A549 (cell line): ENCODE results near the gene DYRK1A. TPM values are rescaled to one million over a fixed set of nuclear protein-coding genes. Genes with fewer than 3 reads are reported as not detected.

Experiments used
- ATAC-seq, 2 experiments: fragments of 200-7000 bp in 1 of 2; fragments of >200 bp in 1 of 2; cut with Nextera tagmentation in 1 of 2; cut with Tn5 transposase in 1 of 2; 3 replicates each; pipeline versions ENCODE4 v1.8.0 to v1.9.1; 2018 to 2020; ENCODE audit warnings: mild to moderate bottlenecking in 1 of 2, moderate library complexity in 1 of 2
- CTCF ChIA-PET: fragments of 300-600 bp; sonication (Branson Sonifier 250); formaldehyde crosslinking; extraction: SDS; loops from one replicate; lab custom pipeline; 2021; ENCODE audit warnings: antibody characterized with exemption, inconsistent platforms; lab: Yijun Ruan, JAX
- POLR2A ChIA-PET: fragments of 350-600 bp; formaldehyde crosslinking; extraction: SDS; loops from one replicate; lab custom pipeline; 2021; ENCODE audit warnings: antibody characterized with exemption, inconsistent platforms; lab: Yijun Ruan, JAX
- DNase-seq, 2 experiments: peaks; one replicate each; pipeline versions ENCODE4 v3.0.0 to v3.0.0-alpha.2; 2011 to 2016; ENCODE audit warnings: low read depth in 1 of 2, low spot score in 1 of 2
- FAIRE-seq: peaks from 2 replicates; lab custom pipeline; 2011; peaks lifted over from hg19 to GRCh38; lab: Jason Lieb, UNC
- H3K27ac ChIP-seq, 2 experiments: fragments of >200 bp; sonication (Bioruptor Twin); formaldehyde crosslinking; 3 replicates each; pipeline ENCODE4 v1.5.1; 2016 to 2017
- H3K4me1 ChIP-seq: fragments of >200 bp; sonication (Bioruptor Twin); formaldehyde crosslinking; 3 replicates; pipeline ENCODE4 v1.6.1; 2016
- H3K4me2 ChIP-seq: fragments of >200 bp; sonication (Bioruptor Twin); formaldehyde crosslinking; 3 replicates; pipeline ENCODE4 v1.6.1; 2016
- H3K4me3 ChIP-seq: fragments of >200 bp; sonication (Bioruptor Twin); formaldehyde crosslinking; 3 replicates; pipeline ENCODE4 v1.5.1; 2016
- H3K9me3 ChIP-seq: fragments of >200 bp; sonication (Bioruptor Twin); formaldehyde crosslinking; 3 replicates; pipeline ENCODE4 v1.6.1; 2016
- BCL3 ChIP-seq: fragments of >200 bp; sonication (Bioruptor Twin); formaldehyde crosslinking; IDR thresholded peaks from 3 replicates; pipeline ENCODE4 v1.6.1; 2016
- BHLHE40 ChIP-seq: IDR thresholded peaks from 2 replicates; pipeline ENCODE4 v1.6.1; 2012; ENCODE audit warnings: low read depth, low read length, inconsistent platforms
- CEBPB ChIP-seq, 2 experiments: fragments of >200 bp in 1 of 2; sonication (Bioruptor Twin) in 1 of 2; formaldehyde crosslinking in 1 of 2; IDR thresholded peaks; 2 replicates each; pipeline ENCODE4 v1.6.1; 2012 to 2016
- EHMT2 ChIP-seq: fragments of 200-600 bp; sonication (generic); IDR thresholded peaks from 2 replicates; pipeline ENCODE4 v1.6.1; 2016; ENCODE audit warnings: antibody characterized with exemption, low read depth, mild to moderate bottlenecking, moderate library complexity
- ELK1 ChIP-seq: fragments of 150-350 bp; IDR thresholded peaks from 2 replicates; pipeline ENCODE4 v1.6.1; 2014; ENCODE audit warnings: low read depth, mild to moderate bottlenecking, low read length
- ESRRA ChIP-seq: fragments of 150-350 bp; IDR thresholded peaks from 2 replicates; pipeline ENCODE4 v1.6.1; 2014; ENCODE audit warnings: mild to moderate bottlenecking, low read length, borderline replicate concordance
- FOSL2 ChIP-seq, 2 experiments: fragments of 450-650 bp in 1 of 2; fragments of >200 bp in 1 of 2; sonication (Bioruptor Twin) in 1 of 2; formaldehyde crosslinking; IDR thresholded peaks; 2 replicates each; pipeline versions ENCODE4 v1.5.0 to v1.6.1; 2016 to 2020; ENCODE audit warnings: mild to moderate bottlenecking in 1 of 2, moderate library complexity in 1 of 2
- HEYL ChIP-seq: fragments of 250-450 bp; sonication (Bioruptor Pico); IDR thresholded peaks from 2 replicates; pipeline ENCODE4 v1.8.0; 2021; ENCODE audit warnings: mild to moderate bottlenecking, moderate library complexity
- HOXA7 ChIP-seq: fragments of 250-450 bp; sonication (Bioruptor Pico); IDR thresholded peaks from 2 replicates; pipeline ENCODE4 v1.5.0; 2020; ENCODE audit warnings: mild to moderate bottlenecking, moderate library complexity
- MAZ ChIP-seq: fragments of 150-350 bp; IDR thresholded peaks from 2 replicates; pipeline ENCODE4 v1.6.1; 2014; ENCODE audit warnings: antibody characterized with exemption, low read depth, low read length, borderline replicate concordance
- MYC ChIP-seq: IDR thresholded peaks from 2 replicates; pipeline ENCODE4 v1.6.1; 2012; ENCODE audit warnings: mild to moderate bottlenecking, inconsistent platforms, low read length, improper control_type of control experiment, borderline replicate concordance
- NR3C1 ChIP-seq: fragments of >200 bp; sonication (Bioruptor Twin); formaldehyde crosslinking; IDR thresholded peaks from 3 replicates; pipeline ENCODE4 v1.6.1; 2017
- POLR2A ChIP-seq: IDR thresholded peaks from 2 replicates; pipeline ENCODE4 v1.6.1; 2012; ENCODE audit warnings: mild to moderate bottlenecking, low read length
- RCOR1 ChIP-seq: fragments of 150-350 bp; IDR thresholded peaks from 2 replicates; pipeline ENCODE4 v1.6.1; 2014; ENCODE audit warnings: antibody characterized with exemption, low read length, low read depth
- REST ChIP-seq: fragments of 200-600 bp; sonication (generic); IDR thresholded peaks from 2 replicates; pipeline ENCODE4 v1.6.1; 2016; ENCODE audit warnings: antibody characterized with exemption, mild to moderate bottlenecking, moderate library complexity
- RFX5 ChIP-seq: fragments of 450-650 bp; IDR thresholded peaks from 2 replicates; pipeline ENCODE4 v1.7.1; 2014; ENCODE audit warnings: antibody characterized with exemption, mild to moderate bottlenecking, moderate library complexity
- SMC3 ChIP-seq: fragments of >200 bp; sonication (Bioruptor Twin); formaldehyde crosslinking; IDR thresholded peaks from 3 replicates; pipeline ENCODE4 v1.6.1; 2018; ENCODE audit warnings: inconsistent platforms
- USF2 ChIP-seq: fragments of 450-650 bp; IDR thresholded peaks from 2 replicates; pipeline ENCODE4 v1.6.1; 2014; ENCODE audit warnings: antibody characterized with exemption
- ZC3H11A ChIP-seq: fragments of 450-650 bp; IDR thresholded peaks from 2 replicates; pipeline ENCODE4 v1.6.1; 2014; ENCODE audit warnings: antibody characterized with exemption, mild to moderate bottlenecking
- ZSCAN20 ChIP-seq: fragments of 250-450 bp; sonication (Bioruptor Pico); IDR thresholded peaks from 2 replicates; pipeline ENCODE4 v1.8.0; 2022; ENCODE audit warnings: mild to moderate bottlenecking, moderate library complexity
- WGBS: methylation state at CpG from one replicate; pipeline ENCODE4 v1.1.6; 2017; ENCODE audit errors: missing lambda C conversion rate; 5-methylcytosine and 5-hydroxymethylcytosine counted together
- polyA plus RNA-seq, 4 experiments: library from polyadenylated mRNA; depleted of rRNA in 3 of 4; stranded (reverse); fragments of >200 nt; fragmentation: RNase III in 1 of 4; extraction: RNeasy Plus Mini Kit Qiagen cat#74134 plus additional on column Dnase treatment in 1 of 4; gene quantifications; 2 replicates in 3 of 4; 3 replicates in 1 of 4; pipeline ENCODE4 v1.2.3, GENCODE V29; 2011 to 2017

Gene DYRK1A
- polyA plus RNA-seq, 2 of the 4 experiments (the other 2 are of a cell fraction) = 12.7 to 29.4 TPM

- TF ChIP-seq FOSL2 (IDR thresholded peaks at IDR 0.05) (no peak), FOSL2 (CRISPR knock-in tag; IDR thresholded peaks at IDR 0.05) (no peak)
These were observed 41.3 kb downstream of the DYRK1A start (continued) for GRCh38 chr21:37407719-37408420.

GRCh38 chr21:37408464-37409193, 42.1 kb downstream of the DYRK1A start:
- Histone ChIP-seq H3K4me1 (peaks cover 34% of the 10 kb centered on the region), H3K9me3 (no peaks in the 10 kb centered on the region), H3K27ac (no peak overlapping the region), H3K4me3 (no peak overlapping the region), H3K4me2 (no peak overlapping the region; the same call in 2 of the 3 replicates)
- no peak for ATAC-seq
- DNase-seq = no peak
- CTCF ChIA-PET = interaction anchor here (0.8 to 1.4 kb wide), 2 partner anchors 26 to 188 kb away, joined by 3 read pairs; no protein-coding TSS in a partner anchor
- TF ChIP-seq ESRRA (no peak), MYC (no peak), REST (no peak), HOXA7 (CRISPR knock-in tag) (no peak), ZC3H11A (no peak), SMC3 (no peak), RCOR1 (no peak), ELK1 (no peak), POLR2A (no peak), BHLHE40 (no peak), RFX5 (no peak), USF2 (no peak), MAZ (no peak), BCL3 (no peak), ZSCAN20 (CRISPR knock-in tag) (no peak), HEYL (no peak), FOSL2 (IDR thresholded peaks at IDR 0.05) (no peak), FOSL2 (CRISPR knock-in tag; IDR thresholded peaks at IDR 0.05) (no peak), CEBPB (IDR thresholded peaks at IDR 0.05) (no peak), NR3C1 (no peak), EHMT2 (no peak)
- WGBS = 96% methylated on average over 2 of the region's 2 CpGs
- no peak for FAIRE-seq
- POLR2A ChIA-PET = interaction anchor here (1.2 kb wide), 1 partner anchor 156 kb away, joined by 3 read pairs; no protein-coding TSS in a partner anchor
